Measurements from ENCODE around the gene ARHGEF16. TPM values are rescaled to one million over a fixed set of nuclear protein-coding genes. Genes with fewer than 3 reads are reported as not detected.

ARHGEF16 gene
- total and polyA plus RNA-seq, 2 experiments from 2014 or later, result 24.8 to 36.2 TPM

- no peaks in the 10 kb centered on the region for H3K36me3 ChIP-seq (replicated peaks; ENCODE audit: insufficient read depth, low read depth)
- 95% methylated on average over 28 of the region's 31 CpGs for WGBS (ENCODE audit: low lambda C conversion rate, missing lambda C conversion rate)
Observed at GRCh38 chr1:3433596-3434320, 20.7 kb upstream of the ARHGEF16 start.

GRCh38 chr1:3434406-3435110 is 19.9 kb upstream of the ARHGEF16 start:
- Histone ChIP-seq H3K79me2 (no peaks in the 10 kb centered on the region), H3K9me2 (replicated peaks; ENCODE audit: insufficient read depth) (no peaks in the 10 kb centered on the region), H2AFZ (no peak overlapping the region), H3K4me2 (no peak overlapping the region), H3K9me3 (ENCODE audit: low read depth) (no peaks in the 10 kb centered on the region), H3K4me3 (no peak overlapping the region), H3K4me1 (ENCODE audit: insufficient read depth) (no peaks in the 10 kb centered on the region), H3K36me3 (replicated peaks; ENCODE audit: insufficient read depth, low read depth) (no peaks in the 10 kb centered on the region), H3K27ac (no peak overlapping the region), H3K27me3 (no peaks in the 10 kb centered on the region), H4K20me1 (ENCODE audit: insufficient read depth, poor library complexity, severe bottlenecking) (no peaks in the 10 kb centered on the region)
- DNase-seq (ENCODE audit: low spot score), result no peak
- TF ChIP-seq EZH2phosphoT487 (IDR thresholded peaks at IDR 0.05; ENCODE audit: low read depth, severe bottlenecking, unreplicated experiment) (no peak), EZH2 (IDR thresholded peaks at IDR 0.05; ENCODE audit: borderline replicate concordance) (no peak), CTCF (IDR thresholded peaks at IDR 0.05; ENCODE audit: poor library complexity) (no peak)
- WGBS (ENCODE audit: low lambda C conversion rate, missing lambda C conversion rate), result 92% methylated on average over 34 of the region's 40 CpGs

More at GRCh38 chr1:3433596-3434320, 20.7 kb upstream of the ARHGEF16 start:
- H3K27me3 ChIP-seq, result no peaks in the 10 kb centered on the region
- no peaks in the 10 kb centered on the region for H3K9me2 ChIP-seq (replicated peaks; ENCODE audit: insufficient read depth)
- H3K9me3 ChIP-seq (ENCODE audit: low read depth), result no peaks in the 10 kb centered on the region
- no peak overlapping the region for H3K4me3 ChIP-seq
- no peak overlapping the region for H3K4me2 ChIP-seq
- H2AFZ ChIP-seq, result no peak overlapping the region
- H3K4me1 ChIP-seq (ENCODE audit: insufficient read depth), result no peaks in the 10 kb centered on the region
- H4K20me1 ChIP-seq (ENCODE audit: insufficient read depth, poor library complexity, severe bottlenecking), result no peaks in the 10 kb centered on the region
- H3K27ac ChIP-seq, result no peak overlapping the region
- DNase-seq (ENCODE audit: low spot score), result no peak
- H3K79me2 ChIP-seq, result no peaks in the 10 kb centered on the region
- TF ChIP-seq CTCF (IDR thresholded peaks at IDR 0.05; ENCODE audit: poor library complexity), result no peak
- no peak for TF ChIP-seq EZH2phosphoT487 (IDR thresholded peaks at IDR 0.05; ENCODE audit: low read depth, severe bottlenecking, unreplicated experiment)
- TF ChIP-seq EZH2 (IDR thresholded peaks at IDR 0.05; ENCODE audit: borderline replicate concordance), result no peak

- Histone ChIP-seq H3K4me2 (no peak overlapping the region), H3K36me3 (replicated peaks; ENCODE audit: insufficient read depth, low read depth) (no peaks in the 10 kb centered on the region), H3K9me3 (ENCODE audit: low read depth) (no peaks in the 10 kb centered on the region), H3K4me1 (ENCODE audit: insufficient read depth) (no peaks in the 10 kb centered on the region), H3K79me2 (no peaks in the 10 kb centered on the region), H3K9me2 (replicated peaks; ENCODE audit: insufficient read depth) (no peaks in the 10 kb centered on the region), H2AFZ (no peak overlapping the region), H3K4me3 (no peak overlapping the region), H3K27ac (no peak overlapping the region), H3K27me3 (no peaks in the 10 kb centered on the region), H4K20me1 (ENCODE audit: insufficient read depth, poor library complexity, severe bottlenecking) (no peaks in the 10 kb centered on the region)
- no peak for TF ChIP-seq CTCF (IDR thresholded peaks at IDR 0.05; ENCODE audit: poor library complexity)
- no peak for TF ChIP-seq EZH2 (IDR thresholded peaks at IDR 0.05; ENCODE audit: borderline replicate concordance)
- no peak for TF ChIP-seq EZH2phosphoT487 (IDR thresholded peaks at IDR 0.05; ENCODE audit: low read depth, severe bottlenecking, unreplicated experiment)
- 88% methylated on average over 20 of the region's 21 CpGs for WGBS (ENCODE audit: low lambda C conversion rate, missing lambda C conversion rate)
- DNase-seq (ENCODE audit: low spot score), result no peak
Observed at GRCh38 chr1:3435666-3436065, 18.8 kb upstream of the ARHGEF16 start.
